GM23248 (cell line): ENCODE results near the gene SYNDIG1L. TPM values are rescaled to one million over a fixed set of nuclear protein-coding genes. Genes with fewer than 3 reads are reported as not detected.

Experiments
- DNase-seq: peaks from one replicate; pipeline ENCODE4 v3.0.0-alpha.2; 2015
- H2AFZ ChIP-seq: fragments of 200-600 bp; sonication (generic); 2 replicates; pipeline ENCODE4 v1.6.1; 2016; ENCODE audit warnings: antibody characterized with exemption
- H3F3A ChIP-seq: fragments of 200-600 bp; sonication (generic); 2 replicates; pipeline ENCODE4 v1.6.1; 2016; ENCODE audit warnings: mild to moderate bottlenecking, antibody characterized with exemption, mixed run types; ENCODE audit not compliant: insufficient read depth
- H3K27ac ChIP-seq: fragments of 200-600 bp; sonication (generic); 2 replicates; pipeline ENCODE4 v1.5.1; 2016; ENCODE audit warnings: mild to moderate bottlenecking
- H3K27me3 ChIP-seq: fragments of 200-600 bp; sonication (generic); replicated peaks from 2 replicates; pipeline ENCODE4 v1.6.1; 2016; ENCODE audit warnings: mild to moderate bottlenecking; ENCODE audit not compliant: insufficient read depth
- H3K36me3 ChIP-seq: fragments of 200-600 bp; sonication (generic); 2 replicates; pipeline ENCODE4 v1.6.1; 2016; ENCODE audit warnings: low read depth, mild to moderate bottlenecking
- H3K4me1 ChIP-seq: fragments of 200-600 bp; sonication (generic); 2 replicates; pipeline ENCODE4 v1.6.1; 2016; ENCODE audit warnings: mild to moderate bottlenecking; ENCODE audit not compliant: insufficient read depth
- H3K4me2 ChIP-seq: fragments of 200-600 bp; sonication (generic); one replicate; pipeline ENCODE4 v1.6.1; 2016; ENCODE audit warnings: mild to moderate bottlenecking; ENCODE audit not compliant: unreplicated experiment
- H3K4me3 ChIP-seq: fragments of 200-600 bp; sonication (generic); 2 replicates; pipeline ENCODE4 v1.5.1; 2016; ENCODE audit warnings: mild to moderate bottlenecking
- H3K79me2 ChIP-seq: fragments of 200-600 bp; sonication (generic); 2 replicates; pipeline ENCODE4 v1.6.1; 2016; ENCODE audit warnings: mild to moderate bottlenecking; ENCODE audit not compliant: insufficient read depth
- H3K9ac ChIP-seq: fragments of 200-600 bp; sonication (generic); 2 replicates; pipeline ENCODE4 v1.6.1; 2016; ENCODE audit warnings: mild to moderate bottlenecking
- H3K9me2 ChIP-seq: fragments of 200-600 bp; sonication (generic); 2 replicates; pipeline ENCODE4 v1.6.1; 2016; ENCODE audit warnings: mixed run types, mild to moderate bottlenecking, moderate library complexity; ENCODE audit not compliant: insufficient read depth
- H3K9me3 ChIP-seq: fragments of 200-600 bp; sonication (generic); one replicate; pipeline ENCODE4 v1.6.1; 2017; ENCODE audit warnings: low read depth
- H4K20me1 ChIP-seq: fragments of 200-600 bp; sonication (generic); 2 replicates; pipeline ENCODE4 v1.6.0; 2016; ENCODE audit not compliant: insufficient read depth
- EZH2 ChIP-seq: fragments of 200-600 bp; sonication (generic); IDR thresholded peaks from 2 replicates; pipeline ENCODE4 v1.6.1; 2018; ENCODE audit warnings: antibody characterized with exemption, mild to moderate bottlenecking; ENCODE audit not compliant: insufficient read depth, poor library complexity, severe bottlenecking
- EZH2phosphoT487 ChIP-seq: fragments of 200-600 bp; sonication (generic); IDR thresholded peaks from 2 replicates; pipeline ENCODE4 v1.6.1; 2018; ENCODE audit warnings: antibody characterized with exemption, moderate library complexity, mild to moderate bottlenecking, low read depth; ENCODE audit not compliant: insufficient read depth
- WGBS, 2 experiments: methylation state at CpG; one replicate each; pipeline ENCODE4 v1.1.6; 2015 to 2017; ENCODE audit warnings: low lambda C conversion rate in 2 of 2, low coverage in 1 of 2; ENCODE audit errors: missing lambda C conversion rate in 2 of 2; 5-methylcytosine and 5-hydroxymethylcytosine counted together
- in situ Hi-C: fragments of 300-500 bp; cut with MboI; formaldehyde crosslinking; loops from 2 replicates; pipeline ENCODE4 v1.15.0; 2020
- polyA plus RNA-seq: library from polyadenylated mRNA; unstranded; fragments of >200 nt; fragmentation: Nextera tagmentation; extraction: Ambion mirVana; gene quantifications from 2 replicates; pipeline ENCODE4 v1.2.1, GENCODE V29; 2016
- total RNA-seq: library from RNA; depleted of rRNA; stranded (reverse); fragments of >200 nt; shearing (Covaris generic); gene quantifications from 2 replicates; pipeline ENCODE4 v1.2.3, GENCODE V29; 2014

The SYNDIG1L gene
- total and polyA plus RNA-seq, 2 experiments from 2014 or later, result not detected

DNA sequence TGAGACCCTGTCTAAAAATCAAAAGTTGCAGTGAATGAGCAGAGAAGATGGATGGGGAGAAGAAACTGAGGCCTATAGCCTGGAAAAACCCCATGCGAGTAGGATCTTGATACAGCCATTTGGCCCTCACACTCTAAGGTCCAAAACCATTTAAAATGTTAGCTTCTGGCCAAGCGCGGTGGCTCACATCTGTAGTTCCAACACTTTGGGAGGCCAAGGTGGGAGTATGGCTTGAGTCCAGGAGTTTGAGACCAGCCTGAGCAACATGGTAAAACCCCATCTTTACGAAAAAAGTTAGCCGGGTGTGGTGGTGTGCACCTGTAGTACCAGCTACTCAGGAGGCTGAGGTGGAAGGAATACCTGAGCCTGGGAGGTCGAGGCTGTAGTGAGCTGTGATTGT, 58.0 kb downstream of the SYNDIG1L start:
- in situ Hi-C loops, result loop anchor here (5.0 kb wide), 1 partner anchor 109 kb away; no protein-coding TSS in a partner anchor
- Histone ChIP-seq H3F3A (no peaks in the 10 kb centered on the region), H2AFZ (no peak overlapping the region), H3K4me1 (no peaks in the 10 kb centered on the region), H3K4me2 (no peak overlapping the region), H4K20me1 (no peaks in the 10 kb centered on the region), H3K9ac (no peak overlapping the region), H3K9me3 (no peaks in the 10 kb centered on the region), H3K9me2 (no peaks in the 10 kb centered on the region), H3K27ac (no peak overlapping the region), H3K79me2 (no peaks in the 10 kb centered on the region), H3K4me3 (no peak overlapping the region), H3K27me3 (peaks cover 12% of the 10 kb centered on the region), H3K36me3 (no peaks in the 10 kb centered on the region)
- TF ChIP-seq EZH2 (no peak), EZH2phosphoT487 (no peak)
- 78 to 80% methylated on average over 6 of the region's 6 CpGs for WGBS, 2 experiments
- no peak for DNase-seq

DNA sequence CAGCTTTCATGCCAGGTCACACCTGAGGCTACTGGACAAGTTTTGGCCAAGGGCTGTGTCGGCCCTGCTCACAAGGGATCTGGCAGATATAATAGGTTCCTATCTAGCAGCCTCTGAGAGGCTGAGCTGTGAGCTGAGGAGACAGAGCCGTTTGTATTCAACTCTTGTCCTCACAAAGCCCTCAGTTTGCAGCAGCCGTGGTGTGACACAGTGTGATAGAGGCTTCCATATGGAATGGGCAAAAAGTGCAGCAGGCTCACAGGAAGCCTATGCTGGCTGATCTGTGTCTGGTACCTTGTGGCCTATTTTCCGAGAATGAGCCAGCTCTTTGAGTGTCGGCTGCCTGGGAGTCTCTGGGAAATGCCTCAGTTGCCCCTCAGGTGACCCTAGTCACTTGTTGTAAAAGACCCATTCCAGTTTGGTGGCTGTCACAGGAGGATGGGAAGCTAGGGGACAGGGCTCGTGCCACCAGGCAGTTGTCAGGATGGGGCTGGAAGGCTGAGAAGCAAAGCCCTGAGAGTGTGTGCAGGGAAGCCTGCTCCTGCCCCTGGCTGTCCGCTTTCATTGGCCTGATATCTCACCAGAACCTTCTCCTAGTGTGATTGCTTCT, 61.6 kb downstream of the SYNDIG1L start:
- no peaks in the 10 kb centered on the region for H4K20me1 ChIP-seq
- in situ Hi-C loops, result no loop called here
- no peak overlapping the region for H3K4me3 ChIP-seq
- H3K9me3 ChIP-seq, result no peaks in the 10 kb centered on the region
- peaks cover 12% of the 10 kb centered on the region for H3K27me3 ChIP-seq
- H3K9me2 ChIP-seq, result no peaks in the 10 kb centered on the region
- H3K36me3 ChIP-seq, result no peaks in the 10 kb centered on the region
- no peak overlapping the region for H2AFZ ChIP-seq
- WGBS, 2 experiments, result 62 to 67% methylated on average over 7 of the region's 7 CpGs
- no peak overlapping the region for H3K4me2 ChIP-seq
- H3K27ac ChIP-seq, result no peak overlapping the region
- no peak overlapping the region for H3K9ac ChIP-seq
- no peaks in the 10 kb centered on the region for H3F3A ChIP-seq
- no peaks in the 10 kb centered on the region for H3K79me2 ChIP-seq
- DNase-seq, result no peak
- no peaks in the 10 kb centered on the region for H3K4me1 ChIP-seq
- TF ChIP-seq EZH2 (no peak), EZH2phosphoT487 (no peak)

DNA sequence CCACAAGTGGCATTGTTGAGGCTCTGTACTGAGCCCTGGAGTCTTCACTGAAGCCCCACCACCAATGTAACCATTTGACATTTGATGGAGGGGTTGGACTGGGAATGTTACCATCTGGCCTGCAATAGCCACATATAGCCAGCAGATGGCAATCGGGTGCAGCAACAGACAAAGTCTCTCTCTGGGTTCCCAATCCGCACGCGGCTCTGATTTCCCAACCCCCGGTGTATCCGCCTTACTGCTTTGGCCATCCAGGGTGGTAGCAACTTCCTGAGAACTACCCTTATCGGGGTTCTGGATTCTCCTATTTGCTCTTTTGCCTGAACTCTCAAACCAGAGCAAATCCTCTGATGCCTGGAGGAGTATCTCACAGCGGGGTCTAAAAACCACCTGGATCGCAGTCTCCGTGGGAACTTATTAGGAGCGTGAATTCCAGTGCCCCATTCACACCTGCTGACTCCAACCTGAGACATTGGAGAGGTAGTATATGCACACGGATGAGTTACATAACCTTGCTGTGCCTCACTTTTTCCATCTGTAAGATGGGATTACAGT, 63.6 kb downstream of the SYNDIG1L start:
- no peaks in the 10 kb centered on the region for H4K20me1 ChIP-seq
- H3K27ac ChIP-seq, result no peak overlapping the region
- H3K4me2 ChIP-seq, result no peak overlapping the region
- peaks cover 12% of the 10 kb centered on the region for H3K27me3 ChIP-seq
- no peaks in the 10 kb centered on the region for H3K79me2 ChIP-seq
- TF ChIP-seq EZH2 (no peak), EZH2phosphoT487 (no peak)
- in situ Hi-C loops, result no loop called here
- no peaks in the 10 kb centered on the region for H3K36me3 ChIP-seq
- H3F3A ChIP-seq, result no peaks in the 10 kb centered on the region
- no peak overlapping the region for H3K4me3 ChIP-seq
- peak; percentile 87 for DNase-seq
- no peaks in the 10 kb centered on the region for H3K9me3 ChIP-seq
- no peak overlapping the region for H2AFZ ChIP-seq
- 24 to 30% methylated on average over 12 of the region's 12 CpGs for WGBS, 2 experiments
- no peaks in the 10 kb centered on the region for H3K9me2 ChIP-seq
- no peak overlapping the region for H3K9ac ChIP-seq
- H3K4me1 ChIP-seq, result no peaks in the 10 kb centered on the region

- no peak for DNase-seq
- H3K9me3 ChIP-seq, result no peaks in the 10 kb centered on the region
- no peaks in the 10 kb centered on the region for H3K9me2 ChIP-seq
- no peaks in the 10 kb centered on the region for H4K20me1 ChIP-seq
- peaks cover 12% of the 10 kb centered on the region for H3K27me3 ChIP-seq
- no peaks in the 10 kb centered on the region for H3K4me1 ChIP-seq
- TF ChIP-seq EZH2 (no peak), EZH2phosphoT487 (no peak)
- no peak overlapping the region for H3K27ac ChIP-seq
- 29 to 52% methylated on average over 3 of the region's 3 CpGs for WGBS, 2 experiments
- no peak overlapping the region for H2AFZ ChIP-seq
- no peaks in the 10 kb centered on the region for H3F3A ChIP-seq
- H3K4me2 ChIP-seq, result no peak overlapping the region
- H3K79me2 ChIP-seq, result no peaks in the 10 kb centered on the region
- H3K36me3 ChIP-seq, result no peaks in the 10 kb centered on the region
- H3K4me3 ChIP-seq, result no peak overlapping the region
- no peak overlapping the region for H3K9ac ChIP-seq
- in situ Hi-C loops, result no loop called here
These were observed 65.8 kb downstream of the SYNDIG1L start for GRCh38 chr14:74360163-74360562.
